Skeletal muscle tissue (tissue), 4 donors: Measurements from ENCODE around the gene IDH3B. TPM values are rescaled to one million over a fixed set of nuclear protein-coding genes. Genes with fewer than 3 reads are reported as not detected.
A peak's percentile ranks its signal among the peaks of the same experiment; 100 is the strongest.
"Not testable (repeated sequence)": the region's sequence is repeated elsewhere in the genome, so short reads cannot be mapped to it uniquely, and the experiment has no call there.

Experiments used
- H3K27ac ChIP-seq: one replicate; pipeline ENCODE4 v1.7.0; 2013; ENCODE audit warnings: mild to moderate bottlenecking, low read depth, low read length, inconsistent platforms
- H3K27me3 ChIP-seq, 3 donors: one replicate each; pipeline ENCODE4 v1.7.0; 2013; ENCODE audit warnings: low read length in 3 of 3; ENCODE audit not compliant: control insufficient read depth in 3 of 3, insufficient read depth in 3 of 3
- H3K36me3 ChIP-seq, 3 donors: one replicate each; pipeline ENCODE4 v1.7.0; 2013; ENCODE audit warnings: low read length in 3 of 3; ENCODE audit not compliant: control insufficient read depth in 3 of 3, insufficient read depth in 3 of 3
- H3K4me1 ChIP-seq, 3 donors: one replicate each; pipeline ENCODE4 v1.7.0; 2013; ENCODE audit warnings: low read length in 3 of 3, mild to moderate bottlenecking in 3 of 3; ENCODE audit not compliant: control insufficient read depth in 3 of 3, insufficient read depth in 3 of 3
- H3K4me3 ChIP-seq, 3 donors: one replicate each; pipeline ENCODE4 v1.7.0; 2013; ENCODE audit warnings: low read length in 3 of 3
- H3K9ac ChIP-seq, 3 donors: one replicate each; pipeline ENCODE4 v1.7.0; 2013; ENCODE audit warnings: low read length in 3 of 3, mild to moderate bottlenecking in 3 of 3, moderate library complexity in 2 of 3, low read depth in 1 of 3
- H3K9me3 ChIP-seq, 3 donors: one replicate each; pipeline ENCODE4 v1.7.0; 2013; ENCODE audit warnings: low read length in 3 of 3; ENCODE audit not compliant: control insufficient read depth in 3 of 3
- total RNA-seq: library from RNA; depleted of rRNA; stranded (reverse); fragments of >200 nt; gene quantifications from one replicate; pipeline ENCODE4 v1.2.3, GENCODE V29; 2014
- donor health status: Osteomylitis.

Gene IDH3B
- total RNA-seq, 1 donor from 2014 or later = 156 TPM

DNA sequence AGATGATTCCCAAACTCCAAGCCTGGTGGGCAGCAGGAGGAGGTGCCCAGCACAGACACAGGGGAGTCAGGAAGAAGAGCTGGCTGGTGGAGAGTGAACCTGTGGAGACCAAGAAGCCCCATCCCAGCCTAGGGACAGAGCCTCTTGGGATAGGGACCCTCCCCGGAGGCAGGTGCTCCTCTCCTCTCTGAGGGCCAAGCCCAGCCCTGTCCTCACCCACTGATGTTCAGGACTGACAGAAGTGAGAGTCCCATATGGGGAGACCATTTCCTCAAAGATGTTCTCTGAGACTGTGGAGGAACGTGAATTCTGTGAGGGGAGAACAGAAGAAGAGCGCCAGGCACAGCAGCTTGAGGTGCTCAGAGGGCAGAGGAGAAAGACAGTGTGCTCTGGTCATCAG is 26.2 kb upstream of the IDH3B start:
- Histone ChIP-seq H3K36me3 (no peaks in the 10 kb centered on the region), H3K4me1 (peaks cover 0 to 5% (median 3%) of the 10 kb centered on the region in 3 donors), H3K27me3 (peaks cover 48 to 67% (median 62%) of the 10 kb centered on the region in 3 donors), H3K9ac (no peak overlapping the region), H3K4me3 (no peak overlapping the region), H3K27ac (no peak overlapping the region), H3K9me3 (no peaks in the 10 kb centered on the region)

GRCh38 chr20:2688041-2688591 is 24.1 kb upstream of the IDH3B start:
- Histone ChIP-seq H3K27ac (no peak overlapping the region), H3K9me3 (no peaks in the 10 kb centered on the region), H3K36me3 (no peaks in the 10 kb centered on the region), H3K4me1 (peaks cover 0 to 5% (median 3%) of the 10 kb centered on the region in 3 donors), H3K27me3 (peaks cover 32 to 50% (median 48%) of the 10 kb centered on the region in 3 donors), H3K9ac (no peak overlapping the region), H3K4me3 (no peak overlapping the region)

DNA sequence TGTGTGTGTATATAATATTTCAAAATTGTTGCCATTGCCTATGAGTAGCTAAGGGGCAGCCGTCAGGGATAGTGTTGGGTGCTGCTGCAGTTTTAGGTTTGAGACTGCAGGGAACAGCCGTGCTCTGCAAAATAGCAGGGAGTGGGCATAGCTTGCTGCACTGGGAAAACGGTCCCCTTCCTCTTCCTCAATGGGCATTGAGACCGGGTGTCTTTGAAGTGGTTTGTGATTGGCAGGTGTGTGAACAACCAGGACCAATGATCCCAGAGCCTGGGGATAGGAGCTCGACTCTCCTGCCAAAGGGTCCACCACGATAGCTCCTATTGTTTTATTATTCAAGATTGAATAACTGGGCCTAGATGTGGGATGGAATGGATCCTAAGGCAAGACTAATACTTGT is 23.5 kb upstream of the IDH3B start:
- H3K27me3 ChIP-seq = peaks cover 32 to 50% (median 48%) of the 10 kb centered on the region in 3 donors
- no peak overlapping the region for H3K9ac ChIP-seq
- H3K36me3 ChIP-seq = no peaks in the 10 kb centered on the region
- H3K4me1 ChIP-seq = peaks cover 0 to 5% (median 3%) of the 10 kb centered on the region in 3 donors
- H3K27ac ChIP-seq = no peak overlapping the region
- H3K9me3 ChIP-seq = no peaks in the 10 kb centered on the region
- H3K4me3 ChIP-seq = no peak overlapping the region

DNA sequence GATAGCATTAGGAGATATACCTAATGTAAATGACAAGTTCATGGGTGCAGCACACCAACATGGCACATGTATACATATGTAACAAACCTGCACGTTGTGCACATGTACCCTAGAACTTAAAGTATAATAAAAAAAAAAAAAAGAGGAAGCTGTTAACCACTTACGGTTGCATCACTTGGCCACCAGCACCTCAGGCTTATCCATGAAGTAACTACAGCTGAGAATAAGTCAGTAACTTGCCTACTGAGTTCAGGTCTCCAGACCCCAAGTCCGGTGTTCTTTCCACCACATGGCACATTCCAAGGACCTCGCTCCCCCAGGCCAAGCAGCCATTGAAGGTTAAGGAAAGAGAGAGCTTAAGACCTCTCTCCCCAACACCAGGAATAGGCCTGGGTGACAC is 20.8 kb upstream of the IDH3B start:
- not testable (repeated sequence) for H3K4me1 ChIP-seq, H3K27ac ChIP-seq, H3K4me3 ChIP-seq, H3K36me3 ChIP-seq, H3K9ac ChIP-seq, H3K9me3 ChIP-seq
- H3K27me3 ChIP-seq = peaks cover 24 to 30% (median 27%) of the 10 kb centered on the region in 3 donors

GRCh38 chr20:2682040-2682439 is 18.0 kb upstream of the IDH3B start:
- H3K27me3 ChIP-seq = peaks cover 2 to 15% (median 7%) of the 10 kb centered on the region in 3 donors
- H3K9ac ChIP-seq, H3K27ac ChIP-seq, H3K36me3 ChIP-seq, H3K4me3 ChIP-seq, H3K4me1 ChIP-seq, H3K9me3 ChIP-seq: not testable (repeated sequence)

GRCh38 chr20:2680046-2680445 is 16.0 kb upstream of the IDH3B start:
- no peaks in the 10 kb centered on the region for H3K9me3 ChIP-seq
- no peaks in the 10 kb centered on the region for H3K36me3 ChIP-seq
- no peak overlapping the region for H3K4me3 ChIP-seq
- H3K9ac ChIP-seq = no peak overlapping the region
- H3K27me3 ChIP-seq = peaks cover 0 to 6% (median 0%) of the 10 kb centered on the region in 3 donors
- no peak overlapping the region for H3K27ac ChIP-seq
- H3K4me1 ChIP-seq = no peaks in the 10 kb centered on the region

DNA sequence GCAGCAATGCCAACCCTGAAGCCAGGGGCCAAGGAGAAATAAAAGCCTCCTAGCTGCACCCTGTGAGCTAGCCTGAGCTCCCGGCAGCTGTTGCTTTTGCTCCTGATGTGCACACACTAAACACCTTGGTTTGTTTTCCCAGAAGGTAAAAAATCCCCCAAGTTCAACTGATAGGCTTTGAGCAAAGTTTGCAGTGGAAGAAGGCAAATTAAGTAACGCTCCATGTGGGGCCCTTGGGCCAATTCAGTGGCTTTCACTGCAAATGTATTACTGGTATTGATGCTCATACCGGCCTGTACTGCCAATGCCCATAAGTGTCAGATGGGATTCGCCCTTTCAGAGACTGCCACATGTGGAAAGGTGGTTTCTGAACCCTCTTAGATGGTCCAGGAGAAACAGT is 9.4 kb upstream of the IDH3B start:
- Histone ChIP-seq H3K36me3 (no peaks in the 10 kb centered on the region), H3K4me3 (no peak overlapping the region), H3K27ac (no peak overlapping the region), H3K4me1 (no peaks in the 10 kb centered on the region), H3K27me3 (peaks cover 0 to 5% (median 0%) of the 10 kb centered on the region in 3 donors), H3K9ac (no peak overlapping the region), H3K9me3 (no peaks in the 10 kb centered on the region)

- no peaks in the 10 kb centered on the region for H3K4me1 ChIP-seq
- no peak overlapping the region for H3K27ac ChIP-seq
- H3K4me3 ChIP-seq = no peak overlapping the region
- H3K9me3 ChIP-seq = no peaks in the 10 kb centered on the region
- peaks cover 0 to 5% (median 0%) of the 10 kb centered on the region in 3 donors for H3K27me3 ChIP-seq
- H3K36me3 ChIP-seq = no peaks in the 10 kb centered on the region
- no peak overlapping the region for H3K9ac ChIP-seq
These were observed 8.4 kb upstream of the IDH3B start for GRCh38 chr20:2672446-2672845.

- no peaks in the 10 kb centered on the region for H3K36me3 ChIP-seq
- H3K27ac ChIP-seq = no peak overlapping the region
These were observed 8.0 kb upstream of the IDH3B start for GRCh38 chr20:2671977-2672376.

DNA sequence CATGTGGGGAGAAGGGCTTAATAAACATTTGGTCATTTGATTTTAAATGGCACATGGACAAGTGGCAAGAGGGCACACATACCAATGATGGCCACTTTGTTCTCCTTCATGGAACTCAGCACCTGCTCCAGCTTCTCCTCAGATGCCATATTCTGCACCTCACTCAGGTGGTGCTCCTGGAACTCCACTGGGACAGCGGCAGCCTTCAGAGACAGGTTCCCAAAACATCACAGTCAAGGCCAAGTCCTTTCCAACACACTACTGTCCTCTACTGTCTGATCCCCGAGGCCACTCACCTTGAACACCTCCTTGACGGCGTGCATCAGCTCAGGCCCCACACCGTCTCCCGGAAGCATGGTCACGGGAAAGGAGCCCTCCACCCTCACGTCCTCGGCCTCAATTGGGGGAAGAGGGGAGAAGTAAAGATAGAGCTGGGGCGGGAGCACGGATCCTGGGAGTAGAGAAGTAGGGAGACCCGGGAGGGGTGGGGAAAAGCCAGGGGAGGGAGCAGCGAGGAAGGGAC is 591 bp downstream of the IDH3B start:
- Histone ChIP-seq H3K9ac (peak overlapping the region; percentile 89 to 97 (median 97)), H3K9me3 (no peaks in the 10 kb centered on the region), H3K4me1 (peaks cover 8 to 13% (median 11%) of the 10 kb centered on the region in 3 donors), H3K27me3 (no peaks in the 10 kb centered on the region), H3K4me3 (peak overlapping the region; percentile 95 to 99 (median 97)), H3K27ac (peak overlapping the region; percentile 97), H3K36me3 (peaks cover 40 to 44% (median 41%) of the 10 kb centered on the region in 3 donors)

More at GRCh38 chr20:2671977-2672376, 8.0 kb upstream of the IDH3B start:
- no peak overlapping the region for H3K4me3 ChIP-seq
- no peaks in the 10 kb centered on the region for H3K9me3 ChIP-seq
- H3K4me1 ChIP-seq = no peaks in the 10 kb centered on the region
- H3K27me3 ChIP-seq = peaks cover 0 to 5% (median 0%) of the 10 kb centered on the region in 3 donors
- no peak overlapping the region for H3K9ac ChIP-seq
